Breast epithelium (tissue), 3 donors: ENCODE results near the gene CCDC85C.

Experiments used
- POLR2A ChIP-seq: fragments of 450-650 bp; IDR thresholded peaks from one replicate; pipeline ENCODE4 v1.6.1; 2016; ENCODE audit warnings: antibody characterized with exemption, mild to moderate bottlenecking, moderate library complexity
- POLR2AphosphoS5 ChIP-seq, 3 donors: sonication (generic); formaldehyde crosslinking; IDR thresholded peaks; one replicate each; pipeline ENCODE4 v1.6.1; 2017; ENCODE audit warnings: antibody characterized with exemption in 3 of 3
- TF ChIP-seq, protein P1 (sequence below), 3 donors: fragments of 450-650 bp; IDR thresholded peaks; one replicate each; pipeline ENCODE4 v1.5.1; 2016 to 2017; ENCODE audit warnings: antibody characterized with exemption in 3 of 3, mild to moderate bottlenecking in 3 of 3, moderate library complexity in 3 of 3

DNA sequence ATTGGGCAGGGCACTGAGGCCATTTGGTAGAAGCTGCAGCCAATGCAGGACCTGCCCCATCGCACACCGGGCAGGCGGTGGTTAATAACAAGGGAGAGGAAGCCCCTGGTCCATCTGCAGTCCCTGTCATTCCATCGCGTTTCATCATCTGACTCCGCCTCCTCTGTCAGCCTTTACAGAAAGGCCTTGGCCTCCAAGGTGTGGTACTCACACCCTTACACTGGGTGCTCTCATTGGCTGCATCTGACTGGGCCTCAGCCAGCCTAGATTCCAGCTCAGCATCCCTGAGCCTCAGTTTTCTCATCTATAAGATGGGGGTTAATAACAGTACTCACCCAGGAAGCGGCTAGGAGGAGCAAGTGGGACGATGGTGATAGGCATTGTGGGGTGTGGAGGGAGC is 26.2 kb upstream of the CCDC85C start:
- TF ChIP-seq POLR2A (no peak), POLR2AphosphoS5 (IDR thresholded peaks at IDR 0.05) (no peak)
- TF ChIP-seq, protein P1, sequence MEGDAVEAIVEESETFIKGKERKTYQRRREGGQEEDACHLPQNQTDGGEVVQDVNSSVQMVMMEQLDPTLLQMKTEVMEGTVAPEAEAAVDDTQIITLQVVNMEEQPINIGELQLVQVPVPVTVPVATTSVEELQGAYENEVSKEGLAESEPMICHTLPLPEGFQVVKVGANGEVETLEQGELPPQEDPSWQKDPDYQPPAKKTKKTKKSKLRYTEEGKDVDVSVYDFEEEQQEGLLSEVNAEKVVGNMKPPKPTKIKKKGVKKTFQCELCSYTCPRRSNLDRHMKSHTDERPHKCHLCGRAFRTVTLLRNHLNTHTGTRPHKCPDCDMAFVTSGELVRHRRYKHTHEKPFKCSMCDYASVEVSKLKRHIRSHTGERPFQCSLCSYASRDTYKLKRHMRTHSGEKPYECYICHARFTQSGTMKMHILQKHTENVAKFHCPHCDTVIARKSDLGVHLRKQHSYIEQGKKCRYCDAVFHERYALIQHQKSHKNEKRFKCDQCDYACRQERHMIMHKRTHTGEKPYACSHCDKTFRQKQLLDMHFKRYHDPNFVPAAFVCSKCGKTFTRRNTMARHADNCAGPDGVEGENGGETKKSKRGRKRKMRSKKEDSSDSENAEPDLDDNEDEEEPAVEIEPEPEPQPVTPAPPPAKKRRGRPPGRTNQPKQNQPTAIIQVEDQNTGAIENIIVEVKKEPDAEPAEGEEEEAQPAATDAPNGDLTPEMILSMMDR (IDR thresholded peaks at IDR 0.05), result no peak
